ENCODE results near the gene CLDN18. TPM values are rescaled to one million over a fixed set of nuclear protein-coding genes. Genes with fewer than 3 reads are reported as not detected.

CLDN18 gene
- total and polyA plus RNA-seq, 10 of the 15 experiments (the other 5 are each of a cell fraction or from before 2014, with no cell fraction given) = 0.05 to 0.28 (median 0.18) TPM; not detected in 1

DNA sequence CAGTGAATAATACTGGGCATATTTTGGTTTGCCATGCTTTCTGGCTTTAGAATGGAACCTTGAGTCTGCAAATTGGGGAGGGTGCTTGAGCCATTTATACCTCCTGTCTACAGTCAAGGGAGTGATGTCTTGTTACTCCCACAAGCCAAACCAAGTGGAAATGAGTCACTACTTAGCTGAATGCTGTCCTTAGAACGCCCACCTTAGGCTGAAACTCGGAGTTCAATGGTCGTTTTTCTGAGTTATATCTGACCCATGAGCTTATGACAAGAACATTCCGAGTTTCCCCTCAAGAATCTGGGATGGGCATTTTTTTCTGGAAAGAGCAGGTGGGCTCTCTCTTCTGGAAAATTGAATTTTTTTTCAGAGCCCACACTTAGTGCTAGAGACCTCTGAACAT, 17.4 kb upstream of the CLDN18 start (continued):
- TF ChIP-seq CUX1 (IDR thresholded peaks at IDR 0.05; ENCODE audit: insufficient replicate concordance, low read depth, low read length) (no peak), ZSCAN29 (IDR thresholded peaks at IDR 0.05) (no peak), FOS (IDR thresholded peaks at IDR 0.05; ENCODE audit: borderline replicate concordance, extremely low read depth, insufficient read length) (no peak), CREB1 (IDR thresholded peaks at IDR 0.05; ENCODE audit: low read depth) (0 out of 2 replicates have a peak, but pooled peaks have one; percentile 21), SREBF1 (IDR thresholded peaks at IDR 0.05; ENCODE audit: low read length) (no peak), PAX8 (IDR thresholded peaks at IDR 0.05) (no peak), SMARCA5 (IDR thresholded peaks at IDR 0.05) (no peak), POLR2AphosphoS2 (IDR thresholded peaks at IDR 0.05; ENCODE audit: low read depth, low read length) (no peak), FOXM1 (IDR thresholded peaks at IDR 0.05; ENCODE audit: low read depth, low read length) (peak; percentile 78; the same call in 1 of the 2 replicates), EZH2 (IDR thresholded peaks at IDR 0.05; ENCODE audit: borderline replicate concordance, control insufficient read depth, low read depth, low read length) (no peak), GABPA (IDR thresholded peaks at IDR 0.05; ENCODE audit: low read depth) (no peak), NFXL1 (IDR thresholded peaks at IDR 0.05; ENCODE audit: borderline replicate concordance) (no peak), TARDBP (IDR thresholded peaks at IDR 0.05; ENCODE audit: borderline replicate concordance) (no peak), RB1 (IDR thresholded peaks at IDR 0.05; ENCODE audit: borderline replicate concordance) (no peak), TBL1XR1 (IDR thresholded peaks at IDR 0.05; ENCODE audit: low read depth, low read length) (no peak), NFYB (IDR thresholded peaks at IDR 0.05; ENCODE audit: insufficient read depth, low read depth, low read length) (no peak), BACH1 (IDR thresholded peaks at IDR 0.05; ENCODE audit: borderline replicate concordance) (no peak), REST (IDR thresholded peaks at IDR 0.05; ENCODE audit: low read depth, low read length) (no peak), HDAC2 (IDR thresholded peaks at IDR 0.05) (no peak)
- TF ChIP-seq, protein P1, sequence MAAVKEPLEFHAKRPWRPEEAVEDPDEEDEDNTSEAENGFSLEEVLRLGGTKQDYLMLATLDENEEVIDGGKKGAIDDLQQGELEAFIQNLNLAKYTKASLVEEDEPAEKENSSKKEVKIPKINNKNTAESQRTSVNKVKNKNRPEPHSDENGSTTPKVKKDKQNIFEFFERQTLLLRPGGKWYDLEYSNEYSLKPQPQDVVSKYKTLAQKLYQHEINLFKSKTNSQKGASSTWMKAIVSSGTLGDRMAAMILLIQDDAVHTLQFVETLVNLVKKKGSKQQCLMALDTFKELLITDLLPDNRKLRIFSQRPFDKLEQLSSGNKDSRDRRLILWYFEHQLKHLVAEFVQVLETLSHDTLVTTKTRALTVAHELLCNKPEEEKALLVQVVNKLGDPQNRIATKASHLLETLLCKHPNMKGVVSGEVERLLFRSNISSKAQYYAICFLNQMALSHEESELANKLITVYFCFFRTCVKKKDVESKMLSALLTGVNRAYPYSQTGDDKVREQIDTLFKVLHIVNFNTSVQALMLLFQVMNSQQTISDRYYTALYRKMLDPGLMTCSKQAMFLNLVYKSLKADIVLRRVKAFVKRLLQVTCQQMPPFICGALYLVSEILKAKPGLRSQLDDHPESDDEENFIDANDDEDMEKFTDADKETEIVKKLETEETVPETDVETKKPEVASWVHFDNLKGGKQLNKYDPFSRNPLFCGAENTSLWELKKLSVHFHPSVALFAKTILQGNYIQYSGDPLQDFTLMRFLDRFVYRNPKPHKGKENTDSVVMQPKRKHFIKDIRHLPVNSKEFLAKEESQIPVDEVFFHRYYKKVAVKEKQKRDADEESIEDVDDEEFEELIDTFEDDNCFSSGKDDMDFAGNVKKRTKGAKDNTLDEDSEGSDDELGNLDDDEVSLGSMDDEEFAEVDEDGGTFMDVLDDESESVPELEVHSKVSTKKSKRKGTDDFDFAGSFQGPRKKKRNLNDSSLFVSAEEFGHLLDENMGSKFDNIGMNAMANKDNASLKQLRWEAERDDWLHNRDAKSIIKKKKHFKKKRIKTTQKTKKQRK (IDR thresholded peaks at IDR 0.05; ENCODE audit: low read depth, low read length) = no peak

Data from GM12878 (cell line).